Natural killer cell (primary cell): Measurements from ENCODE around the gene HSPA2. TPM values are rescaled to one million over a fixed set of nuclear protein-coding genes. Genes with fewer than 3 reads are reported as not detected.

Source experiments
- ATAC-seq, 3 donors: fragments of 150-1000 bp in 2 of 3; fragments of 200-7000 bp in 1 of 3; cut with Tn5 transposase; 1 replicate in 1 of 3; 2 replicates in 2 of 3; pipeline ENCODE4 v1.10.0; 2021; ENCODE audit warnings: mild to moderate bottlenecking in 2 of 3, moderate library complexity in 2 of 3
- DNase-seq, 2 donors: peaks; one replicate each; pipeline versions ENCODE4 v3.0.0 to v3.0.0-alpha.2; 2013 to 2021; ENCODE audit warnings: mixed read lengths in 1 of 2
- H3K27ac ChIP-seq: one replicate; pipeline ENCODE4 v1.5.1; 2013; ENCODE audit warnings: mild to moderate bottlenecking, low read length
- H3K27me3 ChIP-seq: one replicate; pipeline ENCODE4 v1.6.1; 2013; ENCODE audit warnings: low read length; ENCODE audit not compliant: control insufficient read depth, insufficient read depth
- H3K36me3 ChIP-seq: one replicate; pipeline ENCODE4 v1.6.1; 2013; ENCODE audit warnings: low read length; ENCODE audit not compliant: control insufficient read depth, insufficient read depth
- H3K4me1 ChIP-seq: one replicate; pipeline ENCODE4 v1.6.1; 2013; ENCODE audit warnings: low read length; ENCODE audit not compliant: control insufficient read depth, insufficient read depth
- H3K4me3 ChIP-seq: one replicate; pipeline ENCODE4 v1.5.1; 2013; ENCODE audit warnings: low read length
- H3K9me3 ChIP-seq: one replicate; pipeline ENCODE4 v1.6.1; 2013; ENCODE audit warnings: low read length; ENCODE audit not compliant: control insufficient read depth, insufficient read depth
- H3K27ac Mint-ChIP-seq, 2 donors: one replicate each; pipeline ENCODE4 v1.8.0; 2022; ENCODE audit warnings: mild to moderate bottlenecking in 2 of 2, mixed read lengths in 2 of 2, moderate library complexity in 1 of 2
- H3K27me3 Mint-ChIP-seq, 2 donors: one replicate each; pipeline ENCODE4 v1.8.0; 2022; ENCODE audit warnings: low read depth in 2 of 2, mixed read lengths in 2 of 2
- H3K36me3 Mint-ChIP-seq: one replicate; pipeline ENCODE4 v1.8.0; 2022; ENCODE audit warnings: mixed read lengths
- H3K4me1 Mint-ChIP-seq, 2 donors: one replicate each; pipeline ENCODE4 v1.8.0; 2022; ENCODE audit warnings: mixed read lengths in 2 of 2
- H3K4me3 Mint-ChIP-seq: one replicate; pipeline ENCODE4 v1.8.0; 2022; ENCODE audit warnings: mild to moderate bottlenecking, moderate library complexity, mixed read lengths
- H3K9me3 Mint-ChIP-seq, 2 donors: one replicate each; pipeline ENCODE4 v1.8.0; 2022; ENCODE audit warnings: mixed read lengths in 2 of 2
- CTCF ChIP-seq: fragments of 200-600 bp; IDR thresholded peaks from one replicate; pipeline ENCODE4 v1.8.0; 2022; ENCODE audit warnings: antibody characterized with exemption
- WGBS: methylation state at CpG from one replicate; pipeline ENCODE4 v1.1.7; 2013; ENCODE audit warnings: missing lambda C conversion rate; ENCODE audit not compliant: insufficient coverage; 5-methylcytosine and 5-hydroxymethylcytosine counted together
- intact Hi-C: fragments of 100-400 bp; cut with micrococcal nuclease; formaldehyde crosslinking; loops from one replicate; pipeline ENCODE4 v1.14.2; 2022
- total RNA-seq, 4 donors: library from RNA; stranded (reverse); fragments of 120-200 nt in 1 of 4; gene quantifications; one replicate each; pipeline versions ENCODE4 v1.2.3 to v1.2.4, GENCODE V29; 2013 to 2022

HSPA2 gene
- total RNA-seq, 3 donors from 2014 or later (not counting 1 experiment from before 2014, with no cell fraction given): 1.1 to 1.5 (median 1.1) TPM

DNA sequence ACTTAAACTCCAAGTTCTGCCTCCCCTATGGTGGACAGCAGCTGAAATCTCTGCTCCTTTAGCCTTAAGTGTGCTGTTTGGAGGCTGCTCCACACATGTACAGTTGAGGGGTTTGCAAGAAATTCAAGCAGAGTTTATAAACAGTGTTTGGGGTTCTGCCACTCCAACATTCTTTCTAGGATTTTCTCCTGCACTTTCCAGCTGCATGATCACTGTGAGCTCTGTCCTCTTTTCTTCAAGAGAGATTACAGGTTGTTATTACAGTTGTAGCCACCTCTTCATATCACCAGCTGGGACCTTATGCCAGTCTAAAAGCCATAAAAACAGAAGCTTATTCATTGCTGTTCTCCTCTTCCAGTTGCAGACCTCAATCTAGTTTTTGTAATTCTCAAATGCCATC is 45.3 kb upstream of the HSPA2 start:
- Mint-ChIP-seq H3K36me3 (no peaks in the 10 kb centered on the region), H3K9me3 (no peaks in the 10 kb centered on the region), H3K4me3 (no peak overlapping the region), H3K27me3 (no peaks in the 10 kb centered on the region), H3K4me1 (peaks cover 21 to 36% of the 10 kb centered on the region in 2 donors), H3K27ac (no peak overlapping the region)
- H3K36me3 ChIP-seq: peaks cover 12% of the 10 kb centered on the region
- no peaks in the 10 kb centered on the region for H3K4me1 ChIP-seq
- H3K4me3 ChIP-seq: no peak overlapping the region
- H3K9me3 ChIP-seq: no peaks in the 10 kb centered on the region
- intact Hi-C loops: no loop called here
- TF ChIP-seq CTCF: no peak
- DNase-seq (no peak), ATAC-seq (no peak)
- H3K27me3 ChIP-seq: no peaks in the 10 kb centered on the region
- no peak overlapping the region for H3K27ac ChIP-seq

DNA sequence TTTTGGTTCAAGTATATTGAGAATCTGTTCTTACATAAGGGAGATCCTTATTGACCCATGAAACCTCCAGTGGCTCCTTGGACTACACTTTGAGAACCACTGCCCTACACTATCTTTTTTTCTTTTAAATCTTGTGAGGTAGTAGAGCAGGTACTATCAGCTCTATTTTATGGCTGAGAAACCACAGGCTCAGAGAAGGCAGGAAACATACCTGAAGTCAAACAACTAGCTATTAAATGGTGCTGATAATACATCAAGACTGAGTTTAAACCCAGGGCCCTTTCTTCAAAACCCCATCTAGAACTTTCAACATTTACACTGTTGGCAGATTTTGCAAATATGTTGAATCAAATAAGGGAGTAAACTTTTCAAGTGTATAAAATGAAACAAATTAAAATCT is 43.8 kb upstream of the HSPA2 start:
- no peak overlapping the region for H3K27ac Mint-ChIP-seq
- intact Hi-C loops: no loop called here
- H3K27ac ChIP-seq: no peak overlapping the region
- no peak for ATAC-seq
- H3K27me3 ChIP-seq: no peaks in the 10 kb centered on the region
- no peaks in the 10 kb centered on the region for H3K9me3 Mint-ChIP-seq
- H3K36me3 ChIP-seq: peaks cover 12% of the 10 kb centered on the region
- H3K4me3 Mint-ChIP-seq: no peak overlapping the region
- H3K27me3 Mint-ChIP-seq: no peaks in the 10 kb centered on the region
- no peaks in the 10 kb centered on the region for H3K9me3 ChIP-seq
- H3K4me3 ChIP-seq: no peak overlapping the region
- no peaks in the 10 kb centered on the region for H3K36me3 Mint-ChIP-seq
- DNase-seq: no peak
- no peak for TF ChIP-seq CTCF
- H3K4me1 ChIP-seq: peaks cover 11% of the 10 kb centered on the region
- peaks cover 21 to 35% of the 10 kb centered on the region in 2 donors for H3K4me1 Mint-ChIP-seq

- DNase-seq: no peak
- no CpG with 5 or more reads among the region's 1 CpG for WGBS
- Mint-ChIP-seq H3K4me3 (peak overlapping the region; percentile 62), H3K36me3 (no peaks in the 10 kb centered on the region), H3K27me3 (no peaks in the 10 kb centered on the region), H3K9me3 (no peaks in the 10 kb centered on the region), H3K27ac (peak overlapping the region; percentile 99), H3K4me1 (peaks cover 37 to 38% of the 10 kb centered on the region in 2 donors)
- TF ChIP-seq CTCF: no peak
- ATAC-seq: no peak
- H3K9me3 ChIP-seq: no peaks in the 10 kb centered on the region
- no peak overlapping the region for H3K4me3 ChIP-seq
- H3K27ac ChIP-seq: peak overlapping the region; percentile 24
- no peaks in the 10 kb centered on the region for H3K27me3 ChIP-seq
- H3K4me1 ChIP-seq: peaks cover 22% of the 10 kb centered on the region
- intact Hi-C loops: loop anchor here (5.0 to 10.0 kb wide), 3 partner anchors 33 to 205 kb away; partner anchors contain the start of genes AKAP5, MTHFD1 and PLEKHG3
- peaks cover 12% of the 10 kb centered on the region for H3K36me3 ChIP-seq
Measured at GRCh38 chr14:64500088-64500487, 40.5 kb upstream of the HSPA2 start.
